Keratinocyte (primary cell): Measurements from ENCODE around the gene CFAP54. TPM values are rescaled to one million over a fixed set of nuclear protein-coding genes. Genes with fewer than 3 reads are reported as not detected.

ENCODE experiments used
- DNase-seq: peaks from one replicate; pipeline ENCODE4 v3.0.0-alpha.2; 2011; ENCODE audit warnings: low read depth, missing footprints, low spot score
- FAIRE-seq: peaks from 2 replicates; lab custom pipeline; 2011; peaks lifted over from hg19 to GRCh38; lab: Jason Lieb, UNC
- H2AFZ ChIP-seq: 2 replicates; pipeline ENCODE4 v1.6.0; 2012; ENCODE audit warnings: low read length, control low read depth, inconsistent platforms; ENCODE audit not compliant: control insufficient read depth
- H3K27ac ChIP-seq: 2 replicates; pipeline ENCODE4 v1.5.1; 2011; ENCODE audit warnings: low read length; ENCODE audit not compliant: control insufficient read depth, insufficient read depth
- H3K27me3 ChIP-seq: 3 replicates; pipeline ENCODE4 v1.6.0; 2011; ENCODE audit warnings: low read length; ENCODE audit not compliant: control insufficient read depth, insufficient read depth; ENCODE audit errors: extremely low read depth
- H3K36me3 ChIP-seq, 2 experiments: 2 replicates in 1 of 2; 3 replicates in 1 of 2; pipeline ENCODE4 v1.5.1; 2011; ENCODE audit warnings: low read length in 2 of 2, mild to moderate bottlenecking in 1 of 2; ENCODE audit not compliant: control insufficient read depth in 2 of 2, insufficient read depth in 2 of 2; ENCODE audit errors: extremely low read depth in 1 of 2
- H3K4me1 ChIP-seq: 3 replicates; pipeline ENCODE4 v1.5.1; 2011; ENCODE audit warnings: low read length; ENCODE audit not compliant: control insufficient read depth, insufficient read depth; ENCODE audit errors: extremely low read depth
- H3K4me2 ChIP-seq: 3 replicates; pipeline ENCODE4 v1.6.0; 2011; ENCODE audit warnings: low read depth, low read length; ENCODE audit not compliant: control insufficient read depth, insufficient read depth; ENCODE audit errors: extremely low read depth
- H3K4me3 ChIP-seq, 3 experiments: fragments of 200-600 bp in 1 of 3; sonication (generic) in 1 of 3; 2 replicates in 2 of 3; 3 replicates in 1 of 3; pipeline ENCODE4 v1.5.1; 2011 to 2016; ENCODE audit warnings: low read length in 3 of 3, mild to moderate bottlenecking in 3 of 3, control low read depth in 2 of 3, inconsistent platforms in 1 of 3, low read depth in 1 of 3, mixed read lengths in 1 of 3, mixed run types in 1 of 3, moderate library complexity in 1 of 3; ENCODE audit not compliant: control insufficient read depth in 2 of 3, insufficient read depth in 2 of 3; ENCODE audit errors: extremely low read depth in 1 of 3
- H3K79me2 ChIP-seq: 2 replicates; pipeline ENCODE4 v1.6.0; 2012; ENCODE audit warnings: low read length; ENCODE audit not compliant: control insufficient read depth, insufficient read depth
- H3K9ac ChIP-seq: 3 replicates; pipeline ENCODE4 v1.6.0; 2011; ENCODE audit warnings: low read length; ENCODE audit not compliant: control insufficient read depth, insufficient read depth; ENCODE audit errors: extremely low read depth
- H3K9me1 ChIP-seq: 3 replicates; pipeline ENCODE4 v1.6.0; 2011; ENCODE audit warnings: low read length; ENCODE audit not compliant: control insufficient read depth, insufficient read depth; ENCODE audit errors: extremely low read depth
- H3K9me3 ChIP-seq: 2 replicates; pipeline ENCODE4 v1.5.1; 2012; ENCODE audit warnings: low read depth, low read length; ENCODE audit not compliant: control insufficient read depth
- H4K20me1 ChIP-seq: 3 replicates; pipeline ENCODE4 v1.6.0; 2011; ENCODE audit warnings: low read length; ENCODE audit not compliant: control insufficient read depth, insufficient read depth; ENCODE audit errors: extremely low read depth
- EZH2 ChIP-seq: IDR thresholded peaks from one replicate; pipeline ENCODE4 v1.6.1; 2012; ENCODE audit warnings: inconsistent platforms, mild to moderate bottlenecking, low read length, moderate library complexity
- dilution Hi-C: fragments of 300-500 bp; cut with MboI; formaldehyde crosslinking; loops from one replicate; pipeline ENCODE4 v1.7.0; 2020; ENCODE audit warnings: low sequenced_read_pairs; ENCODE audit not compliant: extremely low pct_ligation_motif_present
- polyA plus RNA-seq, 5 experiments: library from polyadenylated mRNA; depleted of rRNA in 3 of 5; stranded (reverse) in 3 of 5; stranded (forward) in 1 of 5; unstranded in 1 of 5; fragments of >200 nt; gene quantifications; 1 replicate in 1 of 5; 2 replicates in 3 of 5; 3 replicates in 1 of 5; pipeline versions ENCODE4 v1.2.1 to v1.2.3, GENCODE V29; 2011 to 2012; ENCODE audit warnings: missing spikeins in 2 of 5, low read depth in 1 of 5, low replicate concordance in 1 of 5
- TF ChIP-seq, protein P1 (sequence below), 3 experiments: IDR thresholded peaks in 1 of 3; conservative IDR thresholded peaks in 1 of 3; optimal IDR thresholded peaks in 1 of 3; 2 replicates in 2 of 3; 3 replicates in 1 of 3; pipeline versions ENCODE3 to v1.5.1; 2011; ENCODE audit warnings: low read length in 3 of 3, mild to moderate bottlenecking in 3 of 3, moderate library complexity in 2 of 3, control low read depth in 1 of 3, inconsistent platforms in 1 of 3; ENCODE audit not compliant: insufficient read depth in 2 of 3; ENCODE audit errors: extremely low read depth in 1 of 3

The CFAP54 gene
- polyA plus RNA-seq, 1 donor (not counting 4 experiments of a cell fraction or from before 2014, with no cell fraction given): 1.2 TPM

DNA sequence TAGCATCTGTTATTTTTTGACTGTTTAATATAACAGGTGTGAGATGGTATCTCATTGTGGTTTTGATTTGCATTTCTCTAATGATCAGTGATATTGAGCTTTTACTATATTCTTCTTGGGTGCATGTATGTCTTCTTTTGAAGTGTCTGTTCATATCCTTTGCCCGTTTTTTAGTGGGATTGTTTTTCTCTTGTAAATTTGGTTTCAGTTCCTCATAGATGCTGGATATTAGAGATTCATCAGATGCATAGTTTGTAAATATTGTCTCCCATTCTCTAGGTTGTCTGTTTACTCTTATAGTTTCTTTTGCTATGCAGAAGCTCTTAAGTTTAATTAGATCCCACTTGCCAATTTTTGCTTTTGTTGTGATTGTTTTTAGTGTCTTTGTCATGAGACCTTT is 368.8 kb downstream of the CFAP54 start:
- Histone ChIP-seq H2AFZ (no peak overlapping the region), H4K20me1 (no peaks in the 10 kb centered on the region), H3K9me3 (no peaks in the 10 kb centered on the region), H3K4me2 (no peak overlapping the region), H3K27me3 (no peaks in the 10 kb centered on the region), H3K9me1 (no peaks in the 10 kb centered on the region), H3K4me3 (no peak overlapping the region), H3K79me2 (no peaks in the 10 kb centered on the region), H3K27ac (no peak overlapping the region), H3K36me3 (no peaks in the 10 kb centered on the region), H3K9ac (no peak overlapping the region), H3K4me1 (no peaks in the 10 kb centered on the region)
- dilution Hi-C loops: no loop called here
- TF ChIP-seq, protein P1, sequence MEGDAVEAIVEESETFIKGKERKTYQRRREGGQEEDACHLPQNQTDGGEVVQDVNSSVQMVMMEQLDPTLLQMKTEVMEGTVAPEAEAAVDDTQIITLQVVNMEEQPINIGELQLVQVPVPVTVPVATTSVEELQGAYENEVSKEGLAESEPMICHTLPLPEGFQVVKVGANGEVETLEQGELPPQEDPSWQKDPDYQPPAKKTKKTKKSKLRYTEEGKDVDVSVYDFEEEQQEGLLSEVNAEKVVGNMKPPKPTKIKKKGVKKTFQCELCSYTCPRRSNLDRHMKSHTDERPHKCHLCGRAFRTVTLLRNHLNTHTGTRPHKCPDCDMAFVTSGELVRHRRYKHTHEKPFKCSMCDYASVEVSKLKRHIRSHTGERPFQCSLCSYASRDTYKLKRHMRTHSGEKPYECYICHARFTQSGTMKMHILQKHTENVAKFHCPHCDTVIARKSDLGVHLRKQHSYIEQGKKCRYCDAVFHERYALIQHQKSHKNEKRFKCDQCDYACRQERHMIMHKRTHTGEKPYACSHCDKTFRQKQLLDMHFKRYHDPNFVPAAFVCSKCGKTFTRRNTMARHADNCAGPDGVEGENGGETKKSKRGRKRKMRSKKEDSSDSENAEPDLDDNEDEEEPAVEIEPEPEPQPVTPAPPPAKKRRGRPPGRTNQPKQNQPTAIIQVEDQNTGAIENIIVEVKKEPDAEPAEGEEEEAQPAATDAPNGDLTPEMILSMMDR (optimal IDR thresholded peaks at IDR 0.05 in 1 of 3, IDR thresholded peaks at IDR 0.05 in 1 of 3, conservative IDR thresholded peaks at IDR 0.05 in 1 of 3; ENCODE audit: extremely low read depth in 1 of 3, insufficient read depth in 2 of 3, low read length in 3 of 3): no peak
- TF ChIP-seq EZH2: no peak
- DNase-seq (no peak), FAIRE-seq (no peak)

- H4K20me1 ChIP-seq: no peaks in the 10 kb centered on the region
- TF ChIP-seq EZH2: no peak
- TF ChIP-seq, protein P1 (optimal IDR thresholded peaks at IDR 0.05 in 1 of 3, IDR thresholded peaks at IDR 0.05 in 1 of 3, conservative IDR thresholded peaks at IDR 0.05 in 1 of 3; ENCODE audit: extremely low read depth in 1 of 3, insufficient read depth in 2 of 3, low read length in 3 of 3): no peak
- H3K27ac ChIP-seq: no peak overlapping the region
- H3K4me1 ChIP-seq: no peaks in the 10 kb centered on the region
- H3K27me3 ChIP-seq: no peaks in the 10 kb centered on the region
- no peak overlapping the region for H2AFZ ChIP-seq
- DNase-seq (no peak), FAIRE-seq (no peak)
- no peaks in the 10 kb centered on the region for H3K9me1 ChIP-seq
- H3K9ac ChIP-seq: no peak overlapping the region
- no peak overlapping the region for H3K4me2 ChIP-seq
- no peaks in the 10 kb centered on the region for H3K9me3 ChIP-seq
- dilution Hi-C loops: no loop called here
- no peak overlapping the region for H3K4me3 ChIP-seq
- no peaks in the 10 kb centered on the region for H3K79me2 ChIP-seq
- no peaks in the 10 kb centered on the region for H3K36me3 ChIP-seq
Measured at GRCh38 chr12:96861656-96862055, 372.3 kb downstream of the CFAP54 start.
